SK-N-SH treated with all-trans-retinoic acid at 6 μM for 48 hours (cell line): ENCODE measurements around the gene TRIM33.
"Not testable (repeated sequence)": the region's sequence is repeated elsewhere in the genome, so short reads cannot be mapped to it uniquely, and the experiment has no call there.

Source experiments
- ATAC-seq: fragments of 200-7000 bp; cut with Tn5 transposase; 3 replicates; pipeline ENCODE4 v1.9.1; 2020; ENCODE audit warnings: mild to moderate bottlenecking, moderate library complexity
- BACH2 ChIP-seq: fragments of 250-450 bp; sonication (Bioruptor Pico); IDR thresholded peaks from 2 replicates; pipeline ENCODE4 v1.9.0; 2021; ENCODE audit warnings: mild to moderate bottlenecking, borderline replicate concordance
- CREB5 ChIP-seq: fragments of 250-450 bp; sonication (Bioruptor Pico); IDR thresholded peaks from 2 replicates; pipeline ENCODE4 v1.5.1; 2020; ENCODE audit warnings: low read depth, mild to moderate bottlenecking, moderate library complexity
- CSDC2 ChIP-seq: fragments of 250-450 bp; sonication (Bioruptor Pico); IDR thresholded peaks from 2 replicates; pipeline ENCODE4 v1.5.0; 2020; ENCODE audit warnings: mild to moderate bottlenecking, moderate library complexity
- CSRNP3 ChIP-seq: fragments of 250-450 bp; sonication (Bioruptor Pico); IDR thresholded peaks from 2 replicates; pipeline ENCODE4 v1.5.1; 2021; ENCODE audit warnings: mild to moderate bottlenecking, moderate library complexity
- ESRRG ChIP-seq: fragments of 250-450 bp; sonication (Bioruptor Pico); IDR thresholded peaks from 2 replicates; pipeline ENCODE4 v1.6.1; 2021; ENCODE audit warnings: mild to moderate bottlenecking
- GLIS3 ChIP-seq: fragments of 250-450 bp; sonication (Bioruptor Pico); IDR thresholded peaks from 2 replicates; pipeline ENCODE4 v1.5.0; 2020; ENCODE audit warnings: mild to moderate bottlenecking, moderate library complexity
- ISL1 ChIP-seq: fragments of 250-450 bp; sonication (Bioruptor Pico); IDR thresholded peaks from 2 replicates; pipeline ENCODE4 v2.1.2; 2022; ENCODE audit warnings: mild to moderate bottlenecking, moderate library complexity
- OSR1 ChIP-seq: fragments of 250-450 bp; sonication (Bioruptor Pico); IDR thresholded peaks from 2 replicates; pipeline ENCODE4 v1.8.0; 2022; ENCODE audit warnings: moderate library complexity, mild to moderate bottlenecking, inconsistent platforms
- POU6F1 ChIP-seq: fragments of 250-450 bp; sonication (Bioruptor Pico); IDR thresholded peaks from 2 replicates; pipeline ENCODE4 v1.8.0; 2021; ENCODE audit warnings: low read depth, mild to moderate bottlenecking, moderate library complexity, borderline replicate concordance
- PPARA ChIP-seq: fragments of 250-450 bp; sonication (Bioruptor Pico); IDR thresholded peaks from 2 replicates; pipeline ENCODE4 v1.5.0; 2020; ENCODE audit warnings: mild to moderate bottlenecking, borderline replicate concordance
- RARB ChIP-seq: fragments of 250-450 bp; sonication (Bioruptor Pico); IDR thresholded peaks from 2 replicates; pipeline ENCODE4 v1.8.0; 2021; ENCODE audit warnings: mild to moderate bottlenecking, moderate library complexity
- SNAI2 ChIP-seq: fragments of 250-450 bp; sonication (Bioruptor Pico); IDR thresholded peaks from 2 replicates; pipeline ENCODE4 v1.5.0; 2020; ENCODE audit warnings: mild to moderate bottlenecking, moderate library complexity
- TCF4 ChIP-seq: fragments of 250-450 bp; sonication (Bioruptor Pico); IDR thresholded peaks from 2 replicates; pipeline ENCODE4 v1.8.0; 2021; ENCODE audit warnings: mild to moderate bottlenecking, moderate library complexity, borderline replicate concordance
- TOX ChIP-seq: fragments of 250-450 bp; sonication (Bioruptor Pico); IDR thresholded peaks from 2 replicates; pipeline ENCODE4 v1.8.0; 2021; ENCODE audit warnings: mild to moderate bottlenecking, moderate library complexity, borderline replicate concordance
- TSHZ2 ChIP-seq: fragments of 250-450 bp; sonication (Bioruptor Pico); IDR thresholded peaks from 2 replicates; pipeline ENCODE4 v1.5.0; 2020; ENCODE audit warnings: mild to moderate bottlenecking, moderate library complexity
- ZC3H10 ChIP-seq: fragments of 250-450 bp; sonication (Bioruptor Pico); IDR thresholded peaks from 2 replicates; pipeline ENCODE4 v1.5.1; 2021; ENCODE audit warnings: mild to moderate bottlenecking, moderate library complexity
- ZFP3 ChIP-seq: fragments of 250-450 bp; sonication (Bioruptor Pico); IDR thresholded peaks from 2 replicates; pipeline ENCODE4 v1.5.0; 2020; ENCODE audit warnings: mild to moderate bottlenecking, moderate library complexity
- ZNF565 ChIP-seq: fragments of 450-650 bp; formaldehyde crosslinking; conservative IDR thresholded peaks from 2 replicates; pipeline ENCODE4 v1.5.0; 2020; ENCODE audit warnings: low read depth, mild to moderate bottlenecking, moderate library complexity
- ZNF8 ChIP-seq: fragments of 450-650 bp; formaldehyde crosslinking; IDR thresholded peaks from 2 replicates; pipeline ENCODE4 v1.5.0; 2020; ENCODE audit warnings: mild to moderate bottlenecking, moderate library complexity

TRIM33 gene

GRCh38 chr1:114379987-114380386 is 131.0 kb downstream of the TRIM33 start (continued):
- TF ChIP-seq TSHZ2 (CRISPR knock-in tag) (no peak), RARB (no peak), PPARA (CRISPR knock-in tag) (no peak)

- TF ChIP-seq ISL1 (CRISPR knock-in tag) (no peak), ZFP3 (no peak), ZC3H10 (CRISPR knock-in tag) (no peak), POU6F1 (CRISPR knock-in tag) (no peak), OSR1 (CRISPR knock-in tag) (no peak), ZNF8 (no peak), CSDC2 (CRISPR knock-in tag) (no peak), BACH2 (CRISPR knock-in tag) (no peak), ZNF565 (no peak)
- ATAC-seq, result no peak
Measured at GRCh38 chr1:114379358-114379757, 131.6 kb downstream of the TRIM33 start.

GRCh38 chr1:114377356-114377755 is 133.6 kb downstream of the TRIM33 start:
- TF ChIP-seq ESRRG (no peak), SNAI2 (CRISPR knock-in tag) (no peak), ZC3H10 (CRISPR knock-in tag) (no peak), RARB (no peak), OSR1 (CRISPR knock-in tag) (no peak), GLIS3 (no peak), TCF4 (CRISPR knock-in tag) (no peak), CREB5 (CRISPR knock-in tag) (no peak), TSHZ2 (CRISPR knock-in tag) (no peak), CSRNP3 (CRISPR knock-in tag) (no peak), ZFP3 (no peak)
- ATAC-seq, result no peak

GRCh38 chr1:114369930-114370329 is 141.1 kb downstream of the TRIM33 start:
- no peak for ATAC-seq

GRCh38 chr1:114369266-114369919 is 141.6 kb downstream of the TRIM33 start:
- not testable (repeated sequence) for ATAC-seq

More at GRCh38 chr1:114369930-114370329, 141.1 kb downstream of the TRIM33 start:
- TF ChIP-seq POU6F1 (CRISPR knock-in tag), result no peak
- no peak for TF ChIP-seq ZFP3
- TF ChIP-seq OSR1 (CRISPR knock-in tag), result no peak
- TF ChIP-seq GLIS3, result no peak
- no peak for TF ChIP-seq TOX (CRISPR knock-in tag)
